Duodenal mucosa (tissue), 2 donors: ENCODE results near the gene FADS2.

ENCODE experiments used
- H3K27ac ChIP-seq: one replicate; pipeline ENCODE4 v1.7.0; 2013; ENCODE audit warnings: low read depth, low read length
- H3K27me3 ChIP-seq, 2 donors: one replicate each; pipeline ENCODE4 v1.7.0; 2013; ENCODE audit warnings: low read length in 2 of 2, control low read depth in 1 of 2; ENCODE audit not compliant: insufficient read depth in 2 of 2, control insufficient read depth in 1 of 2
- H3K36me3 ChIP-seq, 2 donors: one replicate each; pipeline ENCODE4 v1.7.0; 2013; ENCODE audit warnings: low read length in 2 of 2, control low read depth in 1 of 2; ENCODE audit not compliant: insufficient read depth in 2 of 2, control insufficient read depth in 1 of 2
- H3K4me1 ChIP-seq, 2 donors: one replicate each; pipeline ENCODE4 v1.7.0; 2013; ENCODE audit warnings: low read length in 2 of 2, control low read depth in 1 of 2; ENCODE audit not compliant: insufficient read depth in 2 of 2, control insufficient read depth in 1 of 2
- H3K4me3 ChIP-seq, 2 donors: one replicate each; pipeline ENCODE4 v1.7.0; 2013; ENCODE audit warnings: low read length in 2 of 2, low read depth in 1 of 2
- H3K9ac ChIP-seq, 2 donors: one replicate each; pipeline ENCODE4 v1.7.0; 2013; ENCODE audit warnings: low read length in 2 of 2, low read depth in 1 of 2
- H3K9me3 ChIP-seq, 2 donors: one replicate each; pipeline ENCODE4 v1.7.0; 2013; ENCODE audit warnings: low read length in 2 of 2, control low read depth in 1 of 2; ENCODE audit not compliant: control insufficient read depth in 1 of 2

Gene FADS2

DNA sequence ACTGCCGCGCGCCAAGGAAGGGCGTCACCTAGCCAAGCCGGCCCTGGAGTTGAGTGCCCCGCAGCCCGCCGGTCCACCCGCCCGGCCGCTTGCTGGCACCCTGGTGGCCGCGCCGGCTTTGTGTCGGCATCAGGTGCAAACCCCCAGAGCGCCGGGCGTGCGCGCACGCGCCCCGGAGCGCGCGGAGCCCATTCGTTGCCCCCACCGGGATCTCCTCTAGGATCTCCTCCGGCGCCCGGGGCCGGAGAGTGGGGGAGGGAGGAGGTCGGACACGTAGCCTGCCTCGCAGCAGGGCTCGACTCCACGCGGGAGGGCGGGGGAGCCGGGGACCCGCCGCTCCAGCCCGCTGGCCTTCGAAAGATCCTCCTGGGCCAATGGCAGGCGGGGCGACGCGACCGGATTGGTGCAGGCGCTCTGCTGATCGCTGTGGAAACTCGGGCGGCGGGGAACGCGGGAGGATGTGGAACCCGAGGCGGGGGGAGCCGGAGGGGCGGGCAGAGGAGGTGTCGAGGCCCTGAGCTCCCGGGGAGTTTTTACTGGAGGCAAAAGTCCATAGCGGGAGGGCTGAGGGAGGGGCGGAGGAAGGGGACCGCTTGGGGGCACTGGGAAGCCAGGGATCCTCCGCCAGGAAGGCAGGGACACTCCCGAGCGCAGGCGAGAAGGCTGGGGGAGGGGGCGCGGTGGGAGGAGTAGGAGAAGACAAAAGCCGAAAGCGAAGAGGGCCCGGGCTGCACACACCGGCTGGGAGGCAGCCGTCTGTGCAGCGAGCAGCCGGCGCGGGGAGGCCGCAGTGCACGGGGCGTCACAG is at the start of gene FADS2:
FADS2 (plus strand) TSS at position 730 of the 808 bp plus-strand sequence. CDS start 91 bp downstream, outside the sequence.
- Histone ChIP-seq H3K36me3 (no peaks in the 10 kb centered on the region), H3K4me1 (peaks cover 13 to 48% of the 10 kb centered on the region in 2 donors), H3K27me3 (peaks cover 0 to 13% of the 10 kb centered on the region in 2 donors)

DNA sequence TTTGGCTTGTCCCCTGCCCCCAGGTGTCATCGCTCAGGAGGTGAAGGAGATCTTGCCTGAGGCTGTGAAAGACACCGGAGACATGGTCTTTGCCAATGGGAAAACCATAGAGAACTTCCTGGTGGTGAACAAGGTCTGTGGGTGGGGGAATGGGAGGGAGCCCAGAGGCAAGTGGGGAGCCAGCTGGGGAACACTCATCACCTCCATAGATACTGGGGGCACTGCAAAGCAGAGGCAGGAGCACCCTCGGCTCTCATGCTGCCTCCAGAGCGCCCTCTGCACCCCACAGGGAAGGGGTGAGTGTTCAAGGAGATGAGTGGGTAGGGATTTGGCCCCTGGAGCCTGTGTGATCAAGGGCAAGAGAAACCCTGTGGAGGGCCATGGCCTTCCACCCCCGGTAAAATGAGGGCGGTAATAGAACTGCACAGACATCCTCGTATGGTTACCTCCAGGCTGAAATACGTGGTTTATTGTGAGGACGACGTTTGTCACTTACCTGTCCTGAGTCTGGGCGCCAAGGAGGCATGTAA is 49.7 kb upstream of the FADS2 start:
- no peaks in the 10 kb centered on the region for H3K9me3 ChIP-seq
- H3K27ac ChIP-seq, result no peak overlapping the region
- no peak overlapping the region for H3K9ac ChIP-seq
- H3K4me3 ChIP-seq, result no peak overlapping the region
- no peaks in the 10 kb centered on the region for H3K27me3 ChIP-seq
- peaks cover 17 to 58% of the 10 kb centered on the region in 2 donors for H3K36me3 ChIP-seq
- H3K4me1 ChIP-seq, result peaks cover 0 to 7% of the 10 kb centered on the region in 2 donors

More for the DNA sequence above, at the start of gene FADS2:
- H3K9me3 ChIP-seq, result no peaks in the 10 kb centered on the region
- peak within 1 kb of the TSS; percentile 71 for H3K27ac ChIP-seq
- peak within 1 kb of the TSS; percentile 71 to 90 for H3K4me3 ChIP-seq
- peak within 1 kb of the TSS; percentile 40 to 84 for H3K9ac ChIP-seq

DNA sequence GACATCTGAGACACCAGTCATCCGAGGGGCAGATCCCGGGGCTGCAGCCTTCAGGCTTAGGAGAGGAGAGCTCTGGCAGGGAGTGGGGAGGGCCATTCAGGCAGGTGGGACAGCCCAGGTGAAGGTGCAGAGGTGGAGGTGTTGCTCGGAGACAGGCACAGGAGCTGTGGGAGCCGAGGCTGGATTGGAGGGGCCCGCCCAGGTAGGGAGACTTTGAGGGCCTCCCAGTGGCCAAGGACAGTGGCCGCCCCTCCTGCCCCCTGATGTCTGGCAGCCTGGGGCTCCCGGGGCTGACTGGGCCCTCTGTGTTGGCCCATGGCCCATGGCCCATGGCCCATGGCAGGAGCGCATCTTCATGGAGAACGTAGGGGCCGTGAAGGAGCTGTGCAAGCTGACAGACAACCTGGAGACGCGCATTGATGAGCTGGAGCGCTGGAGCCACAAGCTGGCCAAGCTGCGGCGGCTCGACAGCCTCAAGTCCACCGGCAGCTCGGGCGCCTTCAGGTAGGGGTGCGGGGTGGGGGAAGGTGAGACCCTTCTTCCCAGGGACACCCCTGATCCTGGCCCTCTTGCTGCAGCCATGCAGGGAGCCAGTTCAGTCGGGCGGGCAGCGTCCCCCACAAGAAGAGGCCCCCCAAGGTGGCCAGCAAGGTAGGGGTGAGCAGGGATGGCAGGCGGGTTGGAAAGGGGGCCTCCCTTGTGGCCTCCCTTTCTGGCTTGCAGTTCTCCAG is 49.0 kb upstream of the FADS2 start:
- Histone ChIP-seq H3K4me3 (no peak overlapping the region), H3K4me1 (peaks cover 0 to 7% of the 10 kb centered on the region in 2 donors), H3K27ac (no peak overlapping the region), H3K9ac (no peak overlapping the region), H3K9me3 (no peaks in the 10 kb centered on the region), H3K36me3 (peaks cover 17 to 64% of the 10 kb centered on the region in 2 donors), H3K27me3 (no peaks in the 10 kb centered on the region)

DNA sequence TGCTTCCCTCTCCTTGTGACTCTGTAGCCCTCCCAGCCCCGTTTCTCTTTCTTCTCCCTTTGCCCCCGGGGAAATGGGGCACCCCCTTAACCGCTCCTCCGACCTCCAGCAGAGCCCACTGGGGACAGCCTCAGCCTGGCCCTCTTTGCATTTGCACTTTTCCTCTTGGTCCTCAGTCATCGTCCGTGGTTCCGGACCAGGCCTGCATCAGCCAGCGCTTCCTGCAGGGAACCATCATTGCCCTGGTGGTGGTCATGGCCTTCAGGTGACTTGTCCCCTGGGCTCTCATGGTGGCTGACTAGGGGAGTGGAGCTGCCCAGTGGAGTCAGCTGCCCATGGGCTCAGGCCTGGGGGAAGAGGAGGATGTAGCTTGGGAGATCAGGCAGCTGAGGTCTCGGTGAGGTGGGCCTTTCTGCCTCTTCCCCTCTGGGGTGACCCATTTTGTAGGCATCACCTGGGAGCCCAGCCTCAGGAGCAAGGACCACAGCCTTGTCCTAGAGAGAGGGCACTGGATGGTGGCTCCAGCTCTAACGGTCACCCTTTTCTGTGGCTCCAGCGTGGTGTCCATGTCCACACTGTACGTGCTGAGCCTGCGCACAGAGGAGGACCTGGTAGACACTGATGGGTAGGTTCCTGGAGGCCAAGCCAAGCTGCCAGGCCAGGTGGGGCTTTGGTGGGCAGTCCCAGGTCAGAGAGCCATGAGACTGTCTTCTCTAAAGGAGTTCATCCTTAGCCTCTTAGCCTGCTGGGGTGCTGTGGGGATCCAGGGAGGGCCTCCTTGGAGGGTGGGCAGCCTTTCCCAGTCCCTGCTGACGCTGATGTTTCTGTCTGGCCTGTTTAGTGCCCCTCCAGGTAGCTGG is 48.2 kb upstream of the FADS2 start:
- H3K9me3 ChIP-seq, result no peaks in the 10 kb centered on the region
- H3K36me3 ChIP-seq, result peaks cover 24 to 71% of the 10 kb centered on the region in 2 donors
- no peak overlapping the region for H3K27ac ChIP-seq
- no peak overlapping the region for H3K9ac ChIP-seq
- H3K4me1 ChIP-seq, result peaks cover 0 to 7% of the 10 kb centered on the region in 2 donors
- no peak overlapping the region for H3K4me3 ChIP-seq
- no peaks in the 10 kb centered on the region for H3K27me3 ChIP-seq

DNA sequence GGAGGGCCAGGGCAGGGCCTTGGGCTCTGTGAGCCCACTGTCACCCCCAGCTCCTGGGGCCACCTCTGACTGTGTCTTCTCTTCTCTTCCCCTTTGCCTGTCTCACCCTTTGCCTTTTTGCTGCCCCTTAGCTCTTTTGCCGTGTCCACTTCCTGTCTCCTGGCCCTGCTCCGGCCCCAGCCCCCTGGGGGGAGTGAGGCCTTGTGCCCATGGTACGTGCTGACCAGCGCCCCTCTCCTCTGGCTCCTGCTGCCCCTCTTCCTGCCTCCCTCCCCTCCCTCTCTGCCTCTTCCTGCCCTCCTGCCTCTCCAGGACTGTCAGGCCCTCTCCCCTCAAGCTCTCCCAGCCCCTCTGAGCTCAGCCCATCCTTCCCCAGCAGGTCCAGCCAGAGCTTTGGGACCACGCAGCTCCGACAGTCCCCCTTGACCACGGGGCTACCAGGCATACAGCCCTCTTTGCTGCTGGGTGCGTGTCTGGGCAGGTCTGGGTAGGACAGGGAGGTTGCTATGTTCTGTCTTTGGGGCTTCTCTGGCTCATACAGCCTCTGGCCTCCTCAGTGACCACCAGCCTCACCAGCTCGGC is 47.4 kb upstream of the FADS2 start:
- Histone ChIP-seq H3K4me1 (peaks cover 0 to 3% of the 10 kb centered on the region in 2 donors), H3K4me3 (no peak overlapping the region), H3K9ac (no peak overlapping the region), H3K27ac (no peak overlapping the region), H3K27me3 (no peaks in the 10 kb centered on the region), H3K36me3 (peaks cover 31 to 79% of the 10 kb centered on the region in 2 donors), H3K9me3 (no peaks in the 10 kb centered on the region)

DNA sequence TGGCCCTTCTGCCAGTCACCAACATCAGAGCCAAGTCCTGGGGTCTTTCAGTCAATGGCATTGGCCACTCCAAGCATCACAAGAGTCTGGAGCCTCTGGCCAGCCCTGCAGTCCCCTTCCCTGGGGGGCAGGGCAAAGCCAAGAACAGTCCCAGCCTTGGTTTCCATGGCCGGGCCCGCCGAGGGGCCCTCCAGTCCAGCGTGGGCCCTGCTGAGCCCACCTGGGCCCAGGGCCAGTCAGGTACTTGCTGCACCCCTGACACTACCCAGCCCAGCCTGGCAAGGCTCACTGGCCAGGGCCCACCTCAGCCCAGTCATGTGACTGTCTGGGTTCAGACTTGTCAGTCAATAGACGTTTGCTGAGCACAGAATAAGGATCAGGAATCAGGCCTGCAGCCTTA is 46.5 kb upstream of the FADS2 start:
- no peaks in the 10 kb centered on the region for H3K9me3 ChIP-seq
- no peak overlapping the region for H3K4me3 ChIP-seq
- peaks cover 32 to 88% of the 10 kb centered on the region in 2 donors for H3K36me3 ChIP-seq
- no peak overlapping the region for H3K9ac ChIP-seq
- no peaks in the 10 kb centered on the region for H3K4me1 ChIP-seq
- no peaks in the 10 kb centered on the region for H3K27me3 ChIP-seq
- no peak overlapping the region for H3K27ac ChIP-seq

DNA sequence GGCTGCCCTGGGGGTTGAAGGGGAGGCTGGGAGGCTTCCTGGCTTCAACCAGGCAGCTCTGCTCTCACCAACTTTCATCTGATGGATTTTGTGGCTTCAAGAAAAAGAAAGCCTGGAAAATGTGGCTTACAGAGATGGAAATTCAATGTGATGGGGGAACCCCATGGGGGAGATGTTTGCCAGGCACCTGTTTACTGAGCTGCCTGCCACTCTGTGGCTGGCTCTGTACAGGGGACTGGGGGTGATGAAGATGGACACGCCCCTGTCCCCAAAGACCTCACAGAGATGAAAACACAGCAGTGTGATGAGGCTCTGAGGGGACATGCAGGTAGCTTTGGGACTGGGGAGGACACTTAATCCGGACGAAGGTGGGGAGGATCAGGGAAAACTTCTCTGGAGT is 45.8 kb upstream of the FADS2 start:
- Histone ChIP-seq H3K27ac (no peak overlapping the region), H3K27me3 (no peaks in the 10 kb centered on the region), H3K9ac (no peak overlapping the region), H3K4me1 (no peaks in the 10 kb centered on the region), H3K36me3 (peaks cover 30 to 89% of the 10 kb centered on the region in 2 donors), H3K9me3 (no peaks in the 10 kb centered on the region), H3K4me3 (no peak overlapping the region)

DNA sequence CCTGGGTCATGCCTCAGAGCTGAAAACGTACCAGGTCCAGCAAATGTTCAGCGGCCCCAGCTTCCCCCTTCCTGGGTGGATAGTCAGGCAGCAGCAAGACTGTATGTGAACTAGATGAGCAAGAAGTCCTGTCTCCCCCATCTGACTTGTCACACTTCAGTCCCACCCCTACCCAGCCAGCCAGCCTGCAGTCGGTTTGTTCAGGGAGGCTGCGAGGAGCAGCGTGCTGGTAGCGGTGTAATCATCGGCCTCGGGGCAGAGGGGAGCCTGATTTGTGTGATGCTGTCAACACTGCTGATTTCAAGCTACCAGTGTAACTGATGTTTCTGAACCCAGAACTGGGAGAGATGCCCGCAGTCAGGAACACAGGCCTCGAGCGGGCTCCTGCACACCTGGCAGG is 45.3 kb upstream of the FADS2 start:
- no peaks in the 10 kb centered on the region for H3K9me3 ChIP-seq
- H3K9ac ChIP-seq, result no peak overlapping the region
- no peaks in the 10 kb centered on the region for H3K27me3 ChIP-seq
- no peak overlapping the region for H3K27ac ChIP-seq
- H3K4me1 ChIP-seq, result no peaks in the 10 kb centered on the region
- H3K4me3 ChIP-seq, result no peak overlapping the region
- peaks cover 31 to 91% of the 10 kb centered on the region in 2 donors for H3K36me3 ChIP-seq

DNA sequence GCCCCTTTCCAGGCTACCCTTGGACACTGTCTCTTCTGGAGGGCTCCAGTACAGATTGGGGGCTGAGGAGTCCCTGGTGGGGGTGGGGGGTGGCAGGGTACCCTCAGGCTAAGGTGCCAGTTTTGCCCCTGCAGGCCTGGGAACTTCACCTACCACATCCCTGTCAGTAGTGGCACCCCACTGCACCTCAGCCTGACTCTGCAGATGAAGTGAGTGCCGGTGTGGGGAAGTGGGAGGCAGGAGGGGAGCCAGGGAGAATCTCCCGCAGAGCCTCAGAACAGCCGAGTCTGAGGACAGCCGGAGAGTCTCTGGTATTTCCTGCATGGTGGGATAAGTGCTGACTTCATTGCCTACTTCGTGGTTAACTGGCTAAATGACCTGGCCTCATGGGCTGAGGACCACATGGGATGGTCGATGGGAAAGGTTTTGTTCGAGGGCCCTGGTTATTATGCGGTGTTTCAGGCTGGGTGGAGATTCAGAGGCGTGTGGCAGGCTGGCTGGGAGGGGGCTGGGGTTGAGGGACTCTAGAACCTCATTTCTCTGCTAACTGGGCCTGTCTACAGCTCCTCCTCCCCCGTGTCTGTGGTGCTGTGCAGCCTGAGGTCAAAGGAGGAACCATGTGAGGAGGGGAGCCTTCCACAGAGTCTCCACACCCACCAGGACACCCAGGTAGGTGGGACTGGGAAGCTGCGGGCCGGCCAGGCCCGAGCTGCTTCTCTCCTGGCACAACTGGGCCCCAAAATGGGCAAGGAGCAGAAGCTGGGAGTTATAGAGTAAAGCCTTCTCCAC is 44.2 kb upstream of the FADS2 start:
- H3K27ac ChIP-seq, result no peak overlapping the region
- no peaks in the 10 kb centered on the region for H3K27me3 ChIP-seq
- H3K9ac ChIP-seq, result no peak overlapping the region
- H3K36me3 ChIP-seq, result peaks cover 25 to 93% of the 10 kb centered on the region in 2 donors
- H3K9me3 ChIP-seq, result no peaks in the 10 kb centered on the region
- H3K4me1 ChIP-seq, result no peaks in the 10 kb centered on the region
- no peak overlapping the region for H3K4me3 ChIP-seq
